HepG2 (cell line): ENCODE data around the gene DENND2D. TPM values are rescaled to one million over a fixed set of nuclear protein-coding genes. Genes with fewer than 3 reads are reported as not detected.

ENCODE experiments used
- ATF4 ChIP-seq, 2 experiments: fragments of 450-650 bp in 1 of 2; sonication (generic) in 1 of 2; formaldehyde crosslinking; IDR thresholded peaks; 2 replicates each; pipeline versions ENCODE4 v1.5.0 to v1.8.0; 2020 to 2022; ENCODE audit warnings: mild to moderate bottlenecking in 1 of 2, missing genetic modification reagents in 1 of 2
- CEBPG ChIP-seq: IDR thresholded peaks from 2 replicates; pipeline ENCODE4 v1.6.1; 2016
- GMEB1 ChIP-seq: sonication (generic); formaldehyde crosslinking; IDR thresholded peaks from 2 replicates; pipeline ENCODE4 v1.5.1; 2020; ENCODE audit warnings: missing genetic modification reagents, mild to moderate bottlenecking, borderline replicate concordance
- HMGXB4 ChIP-seq, 2 experiments: sonication (generic) in 1 of 2; formaldehyde crosslinking in 1 of 2; IDR thresholded peaks; 2 replicates each; pipeline versions ENCODE4 v1.4.0 to v1.6.1; 2018 to 2020; ENCODE audit warnings: missing genetic modification reagents in 2 of 2, borderline replicate concordance in 1 of 2, low read depth in 1 of 2, mild to moderate bottlenecking in 1 of 2, missing biosample characterization in 1 of 2
- KAT2B ChIP-seq: fragments of 150-350 bp; IDR thresholded peaks from 2 replicates; pipeline ENCODE4 v1.6.1; 2014; ENCODE audit warnings: low read depth, low read length, borderline replicate concordance
- KLF6 ChIP-seq: IDR thresholded peaks from 2 replicates; pipeline ENCODE4 v1.8.0; 2016; ENCODE audit warnings: missing biosample characterization, missing genetic modification reagents
- MYNN ChIP-seq: sonication (generic); formaldehyde crosslinking; IDR thresholded peaks from 2 replicates; pipeline ENCODE4 v1.4.0; 2020; ENCODE audit warnings: mild to moderate bottlenecking, low read depth, missing genetic modification reagents
- NCOA2 ChIP-seq: sonication (generic); formaldehyde crosslinking; IDR thresholded peaks from 2 replicates; pipeline ENCODE4 v1.8.0; 2022; ENCODE audit warnings: inconsistent platforms
- PCBP1 ChIP-seq: fragments of 200-400 bp; formaldehyde crosslinking; IDR thresholded peaks from 2 replicates; pipeline ENCODE4 v1.6.1; 2017; ENCODE audit warnings: mild to moderate bottlenecking, low read depth, low read length, borderline replicate concordance
- SIX1 ChIP-seq: sonication (generic); formaldehyde crosslinking; IDR thresholded peaks from 2 replicates; pipeline ENCODE4 v1.4.0; 2020; ENCODE audit warnings: missing genetic modification reagents, borderline replicate concordance
- SOX13 ChIP-seq, 3 experiments: fragments of 450-650 bp in 1 of 3; sonication (generic) in 1 of 3; formaldehyde crosslinking in 1 of 3; IDR thresholded peaks in 2 of 3; conservative IDR thresholded peaks in 1 of 3; 2 replicates each; pipeline versions ENCODE4 v1.5.0 to v1.6.1; 2016 to 2020; ENCODE audit warnings: antibody characterized with exemption in 1 of 3, mild to moderate bottlenecking in 1 of 3, missing compliant biosample characterization in 1 of 3, missing genetic modification reagents in 1 of 3, moderate library complexity in 1 of 3
- TFAP4 ChIP-seq: sonication (generic); IDR thresholded peaks from 2 replicates; pipeline ENCODE4 v1.6.1; 2016; ENCODE audit warnings: low read depth, borderline replicate concordance
- YEATS2 ChIP-seq: sonication (generic); formaldehyde crosslinking; IDR thresholded peaks from 2 replicates; pipeline ENCODE4 v1.4.0; 2020; ENCODE audit warnings: missing genetic modification reagents, borderline replicate concordance
- YEATS4 ChIP-seq: sonication (generic); formaldehyde crosslinking; IDR thresholded peaks from 2 replicates; pipeline ENCODE4 v1.4.0; 2020; ENCODE audit warnings: missing genetic modification reagents, borderline replicate concordance
- polyA plus RNA-seq, 8 experiments: library from polyadenylated mRNA; depleted of rRNA in 3 of 8; stranded (reverse) in 7 of 8; unstranded in 1 of 8; fragments of >200 nt; fragmentation: Illumina TruSeq in 4 of 8; extraction: Trizol in 4 of 8; gene quantifications; 2 replicates each; pipeline versions ENCODE4 v1.2.1 to v1.2.3, GENCODE V29; 2011 to 2016; ENCODE audit warnings: low read depth in 4 of 8, missing spikeins in 1 of 8, mixed read lengths in 1 of 8; ENCODE audit not compliant: insufficient read depth in 1 of 8
- total RNA-seq, 5 experiments: library from RNA; depleted of rRNA; stranded (reverse); fragments of >200 nt; fragmentation: Illumina TruSeq; extraction: Trizol; gene quantifications; 2 replicates each; pipeline ENCODE4 v1.2.3, GENCODE V29; 2016; ENCODE audit warnings: low read depth in 1 of 5
- TF ChIP-seq, protein P1 (sequence below): sonication (generic); formaldehyde crosslinking; IDR thresholded peaks from 2 replicates; pipeline ENCODE4 v1.8.0; 2022; ENCODE audit warnings: mild to moderate bottlenecking, missing genetic modification reagents, borderline replicate concordance
- TF ChIP-seq, protein P2 (sequence below), 2 experiments: IDR thresholded peaks; 2 replicates each; pipeline ENCODE4 v1.6.1; 2011 to 2012; ENCODE audit warnings: low read length in 2 of 2, borderline replicate concordance in 1 of 2, low read depth in 1 of 2, mild to moderate bottlenecking in 1 of 2, moderate library complexity in 1 of 2

DENND2D gene
- total and polyA plus RNA-seq, 2 of the 13 experiments (the other 11 are each of a cell fraction or from before 2014, with no cell fraction given), result 0.04 TPM; not detected in 1

DNA sequence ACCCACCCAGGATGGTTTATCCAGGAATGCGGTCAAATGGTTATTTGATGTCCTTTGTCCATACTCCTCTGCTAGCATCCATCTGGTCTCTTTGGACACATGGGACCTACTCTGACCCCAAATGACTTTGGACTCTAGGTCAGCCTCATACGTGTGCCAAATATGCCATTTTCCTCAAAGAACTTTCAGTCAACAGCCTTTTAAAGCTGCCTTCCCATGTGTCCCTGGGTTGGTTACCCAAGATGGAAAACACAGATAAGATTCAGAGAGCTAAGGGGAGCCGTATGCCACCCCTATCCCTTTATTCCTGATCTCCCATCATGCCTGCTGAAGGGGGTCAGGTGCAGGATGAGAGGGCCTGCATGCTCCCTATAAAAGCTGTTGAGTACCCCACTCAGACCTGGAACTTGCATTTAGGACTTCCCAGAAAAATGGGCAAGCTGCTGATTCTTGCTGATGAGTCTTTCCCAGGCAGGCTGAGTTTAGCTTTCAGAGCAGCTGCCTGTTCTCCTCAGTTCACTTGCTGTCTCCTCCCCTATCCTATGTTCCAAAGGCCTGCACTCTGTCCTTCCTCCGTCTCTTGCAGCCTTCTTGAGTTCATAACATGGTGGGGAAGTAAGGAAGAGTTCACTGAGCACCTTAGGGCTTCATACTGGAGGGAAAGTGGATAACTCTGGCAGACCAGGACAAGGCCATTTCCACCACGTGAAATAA is 46.8 kb upstream of the DENND2D start (continued):
- TF ChIP-seq SIX1 (CRISPR knock-in tag) (no peak), SOX13 (IDR thresholded peaks at IDR 0.05) (no peak), SOX13 (CRISPR knock-in tag; conservative IDR thresholded peaks at IDR 0.05 in 1 of 2, IDR thresholded peaks at IDR 0.05 in 1 of 2) (peak in 1 of 2 experiments; percentile 73; a peak in 2 of 4 replicates), CEBPG (CRISPR knock-in tag) (no peak), GMEB1 (CRISPR knock-in tag) (no peak), PCBP1 (no peak), KAT2B (no peak), MYNN (no peak), KLF6 (no peak), ATF4 (CRISPR knock-in tag; IDR thresholded peaks at IDR 0.05) (no peak), NCOA2 (peak; percentile 52; the same call in 1 of the 2 replicates), YEATS4 (CRISPR knock-in tag) (no peak), YEATS2 (CRISPR knock-in tag) (no peak), TFAP4 (peak; percentile 62; the same call in 1 of the 2 replicates), HMGXB4 (CRISPR knock-in tag; IDR thresholded peaks at IDR 0.05; ENCODE audit: borderline replicate concordance in 1 of 2, low read depth in 1 of 2) (no peak)
- TF ChIP-seq, protein P1, sequence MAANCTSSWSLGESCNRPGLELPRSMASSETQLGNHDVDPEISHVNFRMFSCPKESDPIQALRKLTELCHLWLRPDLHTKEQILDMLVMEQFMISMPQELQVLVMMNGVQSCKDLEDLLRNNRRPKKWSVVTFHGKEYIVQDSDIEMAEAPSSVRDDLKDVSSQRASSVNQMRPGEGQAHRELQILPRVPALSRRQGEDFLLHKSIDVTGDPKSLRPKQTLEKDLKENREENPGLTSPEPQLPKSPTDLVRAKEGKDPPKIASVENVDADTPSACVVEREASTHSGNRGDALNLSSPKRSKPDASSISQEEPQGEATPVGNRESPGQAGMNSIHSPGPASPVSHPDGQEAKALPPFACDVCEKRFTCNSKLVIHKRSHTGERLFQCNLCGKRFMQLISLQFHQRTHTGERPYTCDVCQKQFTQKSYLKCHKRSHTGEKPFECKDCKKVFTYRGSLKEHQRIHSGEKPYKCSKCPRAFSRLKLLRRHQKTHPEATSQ (CRISPR knock-in tag), result no peak
- TF ChIP-seq, protein P2, sequence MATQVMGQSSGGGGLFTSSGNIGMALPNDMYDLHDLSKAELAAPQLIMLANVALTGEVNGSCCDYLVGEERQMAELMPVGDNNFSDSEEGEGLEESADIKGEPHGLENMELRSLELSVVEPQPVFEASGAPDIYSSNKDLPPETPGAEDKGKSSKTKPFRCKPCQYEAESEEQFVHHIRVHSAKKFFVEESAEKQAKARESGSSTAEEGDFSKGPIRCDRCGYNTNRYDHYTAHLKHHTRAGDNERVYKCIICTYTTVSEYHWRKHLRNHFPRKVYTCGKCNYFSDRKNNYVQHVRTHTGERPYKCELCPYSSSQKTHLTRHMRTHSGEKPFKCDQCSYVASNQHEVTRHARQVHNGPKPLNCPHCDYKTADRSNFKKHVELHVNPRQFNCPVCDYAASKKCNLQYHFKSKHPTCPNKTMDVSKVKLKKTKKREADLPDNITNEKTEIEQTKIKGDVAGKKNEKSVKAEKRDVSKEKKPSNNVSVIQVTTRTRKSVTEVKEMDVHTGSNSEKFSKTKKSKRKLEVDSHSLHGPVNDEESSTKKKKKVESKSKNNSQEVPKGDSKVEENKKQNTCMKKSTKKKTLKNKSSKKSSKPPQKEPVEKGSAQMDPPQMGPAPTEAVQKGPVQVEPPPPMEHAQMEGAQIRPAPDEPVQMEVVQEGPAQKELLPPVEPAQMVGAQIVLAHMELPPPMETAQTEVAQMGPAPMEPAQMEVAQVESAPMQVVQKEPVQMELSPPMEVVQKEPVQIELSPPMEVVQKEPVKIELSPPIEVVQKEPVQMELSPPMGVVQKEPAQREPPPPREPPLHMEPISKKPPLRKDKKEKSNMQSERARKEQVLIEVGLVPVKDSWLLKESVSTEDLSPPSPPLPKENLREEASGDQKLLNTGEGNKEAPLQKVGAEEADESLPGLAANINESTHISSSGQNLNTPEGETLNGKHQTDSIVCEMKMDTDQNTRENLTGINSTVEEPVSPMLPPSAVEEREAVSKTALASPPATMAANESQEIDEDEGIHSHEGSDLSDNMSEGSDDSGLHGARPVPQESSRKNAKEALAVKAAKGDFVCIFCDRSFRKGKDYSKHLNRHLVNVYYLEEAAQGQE (IDR thresholded peaks at IDR 0.05; ENCODE audit: borderline replicate concordance in 1 of 2, low read depth in 1 of 2, low read length in 2 of 2), result no peak
